Neural cell (in vitro differentiated cells): ENCODE measurements around the gene CDHR2. TPM values are rescaled to one million over a fixed set of nuclear protein-coding genes. Genes with fewer than 3 reads are reported as not detected.

Source experiments
- H2AFZ ChIP-seq: fragments of 200-600, 300-800 bp; sonication (generic), shearing (Covaris generic); 2 replicates; pipeline ENCODE4 v1.6.0; 2014; ENCODE audit warnings: low read depth, mild to moderate bottlenecking, antibody characterized with exemption, low read length, moderate library complexity
- H3F3A ChIP-seq: fragments of 200-600 bp; shearing (Covaris generic); 2 replicates; pipeline ENCODE4 v1.6.1; 2016; ENCODE audit warnings: mild to moderate bottlenecking, moderate library complexity, mixed read lengths, antibody characterized with exemption, low read length; ENCODE audit not compliant: insufficient read depth, poor library complexity, severe bottlenecking
- H3K27ac ChIP-seq: fragments of 200-600, 300-800 bp; sonication (generic), shearing (Covaris generic); 2 replicates; pipeline ENCODE4 v1.5.1; 2014; ENCODE audit warnings: mild to moderate bottlenecking, low read length, moderate library complexity
- H3K27me3 ChIP-seq: fragments of 300-800, 200-600 bp; sonication (generic), shearing (Covaris generic); 2 replicates; pipeline ENCODE4 v1.6.0; 2014; ENCODE audit warnings: mild to moderate bottlenecking, low read depth, low read length, moderate library complexity; ENCODE audit not compliant: insufficient read depth
- H3K36me3 ChIP-seq: fragments of 300-800, 200-600 bp; sonication (generic), shearing (Covaris generic); 2 replicates; pipeline ENCODE4 v1.5.1; 2014; ENCODE audit warnings: mild to moderate bottlenecking, antibody characterized with exemption, low read length, moderate library complexity; ENCODE audit not compliant: insufficient read depth
- H3K4me2 ChIP-seq: fragments of 300-800, 200-600 bp; sonication (generic), shearing (Covaris generic); 2 replicates; pipeline ENCODE4 v1.6.0; 2014; ENCODE audit warnings: mild to moderate bottlenecking, low read length
- H3K4me3 ChIP-seq: fragments of 300-800, 200-600 bp; sonication (generic), shearing (Covaris generic); 2 replicates; pipeline ENCODE4 v1.5.1; 2014; ENCODE audit warnings: mild to moderate bottlenecking, low read length, moderate library complexity
- H3K79me2 ChIP-seq: fragments of 200-600 bp; shearing (Covaris generic); replicated peaks from 2 replicates; pipeline ENCODE4 v1.6.0; 2014; ENCODE audit warnings: mild to moderate bottlenecking, low read length, moderate library complexity; ENCODE audit not compliant: insufficient read depth
- H3K9ac ChIP-seq: fragments of 300-800, 200-600 bp; sonication (generic), shearing (Covaris generic); 2 replicates; pipeline ENCODE4 v1.6.1; 2016; ENCODE audit warnings: mild to moderate bottlenecking, low read length, mixed read lengths
- H3K9me2 ChIP-seq: fragments of 200-600 bp; shearing (Covaris generic); 2 replicates; pipeline ENCODE4 v1.6.1; 2016; ENCODE audit warnings: mild to moderate bottlenecking, low read length, mixed read lengths; ENCODE audit not compliant: insufficient read depth
- H3K9me3 ChIP-seq: fragments of 200-600, 300-800 bp; sonication (generic), shearing (Covaris generic); 2 replicates; pipeline ENCODE4 v1.6.1; 2016; ENCODE audit warnings: mild to moderate bottlenecking, mixed run types, low read length, moderate library complexity, mixed read lengths
- H4K20me1 ChIP-seq: fragments of 200-600 bp; shearing (Covaris generic); 2 replicates; pipeline ENCODE4 v1.6.1; 2016; ENCODE audit warnings: mild to moderate bottlenecking, mixed run types; ENCODE audit not compliant: insufficient read depth
- CTCF ChIP-seq: fragments of 450-650 bp; IDR thresholded peaks from 2 replicates; pipeline ENCODE4 v1.5.1; 2014; ENCODE audit warnings: antibody characterized with exemption, mild to moderate bottlenecking, moderate library complexity; ENCODE audit not compliant: poor library complexity, severe bottlenecking
- EP300 ChIP-seq: fragments of 450-650 bp; conservative IDR thresholded peaks from 2 replicates; pipeline ENCODE4 v1.6.1; 2014; ENCODE audit warnings: antibody characterized with exemption, mild to moderate bottlenecking, moderate library complexity; ENCODE audit not compliant: poor library complexity, severe bottlenecking
- EZH2 ChIP-seq: fragments of 200-600, 300-800 bp; shearing (Covaris generic), sonication (generic); IDR thresholded peaks from 2 replicates; pipeline ENCODE4 v1.6.1; 2014; ENCODE audit warnings: antibody characterized with exemption, low read length, borderline replicate concordance, mild to moderate bottlenecking; ENCODE audit not compliant: insufficient read depth, poor library complexity, severe bottlenecking
- MXI1 ChIP-seq: fragments of 450-650 bp; conservative IDR thresholded peaks from 2 replicates; pipeline ENCODE4 v1.6.1; 2014; ENCODE audit warnings: antibody characterized with exemption, mild to moderate bottlenecking; ENCODE audit not compliant: poor library complexity, severe bottlenecking
- POLR2AphosphoS5 ChIP-seq: IDR thresholded peaks from 2 replicates; pipeline ENCODE4 v1.6.1; 2012
- RAD21 ChIP-seq: fragments of 450-650 bp; conservative IDR thresholded peaks from 2 replicates; pipeline ENCODE4 v1.6.1; 2014; ENCODE audit warnings: antibody characterized with exemption, mild to moderate bottlenecking, moderate library complexity
- REST ChIP-seq: IDR thresholded peaks from 2 replicates; pipeline ENCODE4 v1.6.1; 2012; ENCODE audit warnings: borderline replicate concordance
- SMC3 ChIP-seq: fragments of 450-650 bp; conservative IDR thresholded peaks from 2 replicates; pipeline ENCODE4 v1.6.1; 2014; ENCODE audit warnings: antibody characterized with exemption, mild to moderate bottlenecking, moderate library complexity; ENCODE audit not compliant: poor library complexity
- TAF1 ChIP-seq: IDR thresholded peaks from 2 replicates; pipeline ENCODE4 v1.6.1; 2012; ENCODE audit warnings: low read depth
- polyA plus RNA-seq: library from polyadenylated mRNA; depleted of rRNA; stranded (reverse); fragments of >200 nt; gene quantifications from 2 replicates; pipeline ENCODE4 v1.2.3, GENCODE V29; 2014

CDHR2 gene
- polyA plus RNA-seq, 1 donor from 2014 or later, result 1.0 TPM

- no peak overlapping the region for H2AFZ ChIP-seq
- no peak for TF ChIP-seq EP300
- TF ChIP-seq EZH2, result no peak
- no peak for TF ChIP-seq TAF1
- no peak for TF ChIP-seq RAD21
- no peak for TF ChIP-seq REST
- TF ChIP-seq SMC3, result no peak
- no peak for TF ChIP-seq MXI1
- no peak for TF ChIP-seq POLR2AphosphoS5
- TF ChIP-seq CTCF, result no peak
Observed at GRCh38 chr5:176513788-176514187, 35.4 kb upstream of the CDHR2 start.

GRCh38 chr5:176514244-176514950 is 34.7 kb upstream of the CDHR2 start:
- no peaks in the 10 kb centered on the region for H4K20me1 ChIP-seq
- no peak overlapping the region for H2AFZ ChIP-seq
- H3K9me2 ChIP-seq, result no peaks in the 10 kb centered on the region
- H3F3A ChIP-seq, result no peaks in the 10 kb centered on the region
- no peaks in the 10 kb centered on the region for H3K79me2 ChIP-seq
- H3K36me3 ChIP-seq, result no peaks in the 10 kb centered on the region
- H3K9me3 ChIP-seq, result no peaks in the 10 kb centered on the region
- H3K27ac ChIP-seq, result no peak overlapping the region
- no peak overlapping the region for H3K4me3 ChIP-seq
- H3K4me2 ChIP-seq, result no peak overlapping the region
- no peaks in the 10 kb centered on the region for H3K27me3 ChIP-seq
- no peak for TF ChIP-seq POLR2AphosphoS5
- no peak for TF ChIP-seq SMC3
- TF ChIP-seq TAF1, result no peak
- no peak for TF ChIP-seq EP300
- TF ChIP-seq MXI1, result no peak
- no peak for TF ChIP-seq EZH2
- no peak for TF ChIP-seq CTCF
- TF ChIP-seq REST, result no peak
- no peak for TF ChIP-seq RAD21
- H3K9ac ChIP-seq, result no peak overlapping the region

More at GRCh38 chr5:176513788-176514187, 35.4 kb upstream of the CDHR2 start:
- Histone ChIP-seq H3K9me3 (no peaks in the 10 kb centered on the region), H3K27me3 (no peaks in the 10 kb centered on the region), H3K9me2 (no peaks in the 10 kb centered on the region), H3K79me2 (no peaks in the 10 kb centered on the region), H3K4me3 (no peak overlapping the region), H4K20me1 (no peaks in the 10 kb centered on the region), H3K36me3 (no peaks in the 10 kb centered on the region), H3K27ac (no peak overlapping the region), H3F3A (no peaks in the 10 kb centered on the region), H3K9ac (no peak overlapping the region), H3K4me2 (no peak overlapping the region)
